ENCODE results near the gene SYT1.

DNA sequence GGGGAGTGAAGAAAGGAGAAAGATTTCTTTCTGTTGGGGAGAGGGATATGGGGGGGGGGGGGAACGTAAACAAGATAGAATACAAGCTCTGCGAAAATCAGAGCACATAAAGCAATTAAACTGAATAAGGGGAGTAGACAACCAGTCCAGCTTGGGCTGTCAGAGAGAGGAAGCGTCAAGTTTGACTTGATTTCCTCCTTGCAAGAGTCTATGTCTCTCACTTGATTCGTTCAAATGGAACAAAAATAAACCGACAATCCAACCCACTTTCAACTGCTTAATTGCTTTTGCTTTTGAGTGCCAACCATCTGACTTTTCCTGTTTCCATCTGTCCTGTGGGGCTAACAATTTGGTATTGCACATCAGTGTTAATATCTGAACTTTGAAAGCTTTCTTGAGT, 942 bp downstream of the SYT1 start:
- TF ChIP-seq, protein P1, sequence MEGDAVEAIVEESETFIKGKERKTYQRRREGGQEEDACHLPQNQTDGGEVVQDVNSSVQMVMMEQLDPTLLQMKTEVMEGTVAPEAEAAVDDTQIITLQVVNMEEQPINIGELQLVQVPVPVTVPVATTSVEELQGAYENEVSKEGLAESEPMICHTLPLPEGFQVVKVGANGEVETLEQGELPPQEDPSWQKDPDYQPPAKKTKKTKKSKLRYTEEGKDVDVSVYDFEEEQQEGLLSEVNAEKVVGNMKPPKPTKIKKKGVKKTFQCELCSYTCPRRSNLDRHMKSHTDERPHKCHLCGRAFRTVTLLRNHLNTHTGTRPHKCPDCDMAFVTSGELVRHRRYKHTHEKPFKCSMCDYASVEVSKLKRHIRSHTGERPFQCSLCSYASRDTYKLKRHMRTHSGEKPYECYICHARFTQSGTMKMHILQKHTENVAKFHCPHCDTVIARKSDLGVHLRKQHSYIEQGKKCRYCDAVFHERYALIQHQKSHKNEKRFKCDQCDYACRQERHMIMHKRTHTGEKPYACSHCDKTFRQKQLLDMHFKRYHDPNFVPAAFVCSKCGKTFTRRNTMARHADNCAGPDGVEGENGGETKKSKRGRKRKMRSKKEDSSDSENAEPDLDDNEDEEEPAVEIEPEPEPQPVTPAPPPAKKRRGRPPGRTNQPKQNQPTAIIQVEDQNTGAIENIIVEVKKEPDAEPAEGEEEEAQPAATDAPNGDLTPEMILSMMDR (IDR thresholded peaks at IDR 0.05): no peak
- TF ChIP-seq POLR2A (IDR thresholded peaks at IDR 0.05): no peak

Measured in Peyer's patch (tissue), 4 donors.